ENCODE measurements around the gene CEMP1.

DNA sequence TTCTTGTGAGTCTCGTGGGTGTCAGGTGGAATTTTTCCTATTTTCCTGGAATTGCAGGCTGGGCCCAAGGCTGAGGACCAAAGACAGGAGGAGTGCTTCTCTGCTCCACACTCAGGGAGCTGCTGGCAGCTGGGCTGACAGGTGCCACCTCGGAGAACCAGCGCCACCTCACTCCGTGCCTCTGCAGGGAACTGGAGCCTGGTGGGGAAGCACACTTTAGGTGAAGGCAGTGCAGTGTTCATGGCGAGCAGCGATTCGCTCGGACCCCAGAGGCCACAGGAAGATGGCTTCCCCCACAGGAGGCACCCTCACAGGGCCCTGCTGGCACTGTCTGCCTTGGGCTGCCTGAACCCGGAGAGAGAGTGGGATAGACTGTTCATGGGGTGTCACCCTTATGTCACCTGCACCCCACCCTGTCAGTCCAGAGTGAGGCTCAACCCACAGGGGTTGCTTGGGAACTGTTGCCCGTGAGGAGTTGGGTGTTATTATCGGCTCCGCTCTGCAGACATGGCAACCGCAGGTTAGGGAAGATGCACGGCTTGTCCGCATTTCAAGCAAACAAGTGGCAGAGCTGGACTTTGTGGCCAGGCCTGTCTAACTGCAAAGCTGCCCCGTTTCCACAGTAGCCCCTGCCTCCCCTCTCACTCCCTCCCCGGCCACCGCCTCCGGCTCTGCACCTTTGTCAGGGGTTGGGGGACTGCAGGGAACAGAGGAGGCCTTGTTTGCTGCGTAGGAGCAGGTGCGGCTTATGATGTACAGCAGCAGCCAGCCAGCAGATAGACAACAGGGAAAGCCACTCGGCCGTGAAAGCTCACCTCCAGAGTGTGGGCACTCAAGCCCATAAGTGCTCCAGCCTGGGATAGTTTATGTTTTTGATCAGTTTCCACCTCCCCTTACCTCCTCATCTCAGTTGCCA lies 40.8 kb downstream of the CEMP1 start:
- TF ChIP-seq EZH2 (IDR thresholded peaks at IDR 0.05; ENCODE audit: low read depth, unreplicated experiment) (no peak), JUNB (IDR thresholded peaks at IDR 0.05; ENCODE audit: unreplicated experiment) (no peak), EZH2phosphoT487 (IDR thresholded peaks at IDR 0.05; ENCODE audit: unreplicated experiment) (no peak), POLR2AphosphoS5 (IDR thresholded peaks at IDR 0.05; ENCODE audit: low read depth) (no peak), REST (IDR thresholded peaks at IDR 0.05; ENCODE audit: unreplicated experiment) (no peak), ZNF114 (CRISPR knock-in tag; IDR thresholded peaks at IDR 0.05) (no peak), NANOG (IDR thresholded peaks at IDR 0.05; ENCODE audit: borderline replicate concordance) (no peak), STAT1 (IDR thresholded peaks at IDR 0.05; ENCODE audit: unreplicated experiment) (no peak), CREB1 (CRISPR knock-in tag; IDR thresholded peaks at IDR 0.05; ENCODE audit: low read depth) (no peak)
- TF ChIP-seq, protein P1, sequence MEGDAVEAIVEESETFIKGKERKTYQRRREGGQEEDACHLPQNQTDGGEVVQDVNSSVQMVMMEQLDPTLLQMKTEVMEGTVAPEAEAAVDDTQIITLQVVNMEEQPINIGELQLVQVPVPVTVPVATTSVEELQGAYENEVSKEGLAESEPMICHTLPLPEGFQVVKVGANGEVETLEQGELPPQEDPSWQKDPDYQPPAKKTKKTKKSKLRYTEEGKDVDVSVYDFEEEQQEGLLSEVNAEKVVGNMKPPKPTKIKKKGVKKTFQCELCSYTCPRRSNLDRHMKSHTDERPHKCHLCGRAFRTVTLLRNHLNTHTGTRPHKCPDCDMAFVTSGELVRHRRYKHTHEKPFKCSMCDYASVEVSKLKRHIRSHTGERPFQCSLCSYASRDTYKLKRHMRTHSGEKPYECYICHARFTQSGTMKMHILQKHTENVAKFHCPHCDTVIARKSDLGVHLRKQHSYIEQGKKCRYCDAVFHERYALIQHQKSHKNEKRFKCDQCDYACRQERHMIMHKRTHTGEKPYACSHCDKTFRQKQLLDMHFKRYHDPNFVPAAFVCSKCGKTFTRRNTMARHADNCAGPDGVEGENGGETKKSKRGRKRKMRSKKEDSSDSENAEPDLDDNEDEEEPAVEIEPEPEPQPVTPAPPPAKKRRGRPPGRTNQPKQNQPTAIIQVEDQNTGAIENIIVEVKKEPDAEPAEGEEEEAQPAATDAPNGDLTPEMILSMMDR (conservative IDR thresholded peaks at IDR 0.05; ENCODE audit: low read depth in 2 of 2), result no peak

All from GM23338 (cell line).